HUES64 (cell line): ENCODE measurements around the gene POLE4. TPM values are rescaled to one million over a fixed set of nuclear protein-coding genes. Genes with fewer than 3 reads are reported as not detected.
A peak's percentile ranks its signal among the peaks of the same experiment; 100 is the strongest.

Experiments
- H3K27ac ChIP-seq: 2 replicates; pipeline ENCODE4 v1.7.0; 2013; ENCODE audit warnings: low read depth, low read length, inconsistent platforms
- H3K27me3 ChIP-seq: 2 replicates; pipeline ENCODE4 v1.6.1; 2013; ENCODE audit warnings: mild to moderate bottlenecking, low read length; ENCODE audit not compliant: insufficient read depth
- H3K36me3 ChIP-seq: 2 replicates; pipeline ENCODE4 v1.6.1; 2013; ENCODE audit warnings: mild to moderate bottlenecking, low read length; ENCODE audit not compliant: insufficient read depth
- H3K4me1 ChIP-seq: 2 replicates; pipeline ENCODE4 v1.6.1; 2013; ENCODE audit warnings: mild to moderate bottlenecking, low read length, moderate library complexity; ENCODE audit not compliant: insufficient read depth
- H3K4me3 ChIP-seq: 2 replicates; pipeline ENCODE4 v1.5.1; 2013; ENCODE audit warnings: mild to moderate bottlenecking, low read length, moderate library complexity
- H3K9ac ChIP-seq: 2 replicates; pipeline ENCODE4 v1.6.1; 2013; ENCODE audit warnings: mild to moderate bottlenecking, low read depth, low read length
- H3K9me3 ChIP-seq: 2 replicates; pipeline ENCODE4 v1.6.1; 2013; ENCODE audit warnings: low read depth, low read length; ENCODE audit not compliant: insufficient read depth
- WGBS: fragments of 150-250, 120-280 bp; methylation state at CpG from one replicate; pipeline ENCODE4 v1.1.7; 2013; ENCODE audit warnings: missing lambda C conversion rate; 5-methylcytosine and 5-hydroxymethylcytosine counted together
- polyA plus RNA-seq, 2 experiments: library from polyadenylated mRNA; stranded (reverse); fragments of 50-300 nt; gene quantifications; one replicate each; pipeline ENCODE4 v1.2.3, GENCODE V29; 2013

Gene POLE4, protein sequence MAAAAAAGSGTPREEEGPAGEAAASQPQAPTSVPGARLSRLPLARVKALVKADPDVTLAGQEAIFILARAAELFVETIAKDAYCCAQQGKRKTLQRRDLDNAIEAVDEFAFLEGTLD
- polyA plus RNA-seq (2013, experiment 1 of 2): 28.7 TPM
- polyA plus RNA-seq (2013, experiment 2 of 2): 24.5 TPM

GRCh38 chr2:74958274-74959105 is at the start of gene POLE4:
Gene POLE4 (plus strand): TSS chr2:74958643. CDS start chr2:74958680, 37 bp downstream.
- WGBS: 53% methylated on average over 81 of the region's 81 CpGs
- peaks cover 10% of the 10 kb centered on the region for H3K27me3 ChIP-seq
- H3K9ac ChIP-seq: peak within 1 kb of the TSS; percentile 95
- H3K4me3 ChIP-seq: peak within 1 kb of the TSS; percentile 74
- peaks cover 3% of the 10 kb centered on the region; the same call in 1 of the 2 replicates for H3K9me3 ChIP-seq
- H3K27ac ChIP-seq: peak within 1 kb of the TSS; percentile 97
- peaks cover 12% of the 10 kb centered on the region; the same call in 1 of the 2 replicates for H3K36me3 ChIP-seq
- H3K4me1 ChIP-seq: no peaks in the 10 kb centered on the region

DNA sequence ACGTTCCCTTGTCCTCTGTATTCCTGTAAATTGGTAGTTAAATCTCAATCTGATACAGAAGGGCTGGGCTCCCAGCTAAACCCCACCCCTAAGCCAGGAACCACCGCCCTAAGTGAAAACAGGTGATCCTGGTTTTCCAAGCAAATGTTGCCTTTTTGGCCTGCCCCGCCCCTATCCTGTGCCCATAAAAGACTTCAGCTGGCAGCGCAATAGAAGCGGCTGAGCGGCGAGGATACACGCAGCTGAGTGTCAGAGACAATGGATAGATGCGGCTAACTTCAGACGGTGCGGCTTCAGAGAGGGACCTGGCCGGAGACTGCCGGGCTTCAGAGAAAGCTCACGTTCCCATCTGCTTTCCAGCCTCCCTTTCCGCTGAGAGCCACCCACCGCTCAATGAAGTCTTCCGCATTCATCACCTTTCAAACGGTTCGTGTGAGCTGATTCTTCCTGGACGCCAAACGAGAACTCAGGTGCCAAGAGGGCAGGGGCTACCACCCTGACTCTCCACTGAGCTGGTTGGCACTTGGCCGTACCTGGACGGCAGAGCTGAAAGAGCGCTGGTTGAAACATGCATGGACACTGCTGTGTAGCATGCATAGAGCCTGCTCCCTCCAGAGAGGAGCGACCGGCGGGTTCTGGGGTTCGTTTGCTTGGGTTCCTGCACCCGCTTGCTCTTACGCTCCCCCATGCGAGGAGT is 49.5 kb upstream of the POLE4 start:
- peak overlapping the region; percentile 8; the same call in 1 of the 2 replicates for H3K4me3 ChIP-seq
- no peaks in the 10 kb centered on the region for H3K9me3 ChIP-seq
- 92% methylated on average over 31 of the region's 31 CpGs for WGBS
- no peak overlapping the region; the same call in 1 of the 2 replicates for H3K9ac ChIP-seq
- H3K36me3 ChIP-seq: no peaks in the 10 kb centered on the region
- H3K27ac ChIP-seq: no peak overlapping the region
- H3K27me3 ChIP-seq: no peaks in the 10 kb centered on the region
- H3K4me1 ChIP-seq: no peaks in the 10 kb centered on the region

- H3K9me3 ChIP-seq: no peaks in the 10 kb centered on the region
- H3K27me3 ChIP-seq: no peaks in the 10 kb centered on the region
- no peaks in the 10 kb centered on the region for H3K4me1 ChIP-seq
- H3K9ac ChIP-seq: no peak overlapping the region
- H3K4me3 ChIP-seq: no peak overlapping the region
- H3K36me3 ChIP-seq: no peaks in the 10 kb centered on the region
- 100% methylated on average over 1 of the region's 1 CpG for WGBS
- no peak overlapping the region for H3K27ac ChIP-seq
Measured at GRCh38 chr2:74910245-74910644, 48.2 kb upstream of the POLE4 start.

GRCh38 chr2:74911061-74911460 is 47.4 kb upstream of the POLE4 start:
- WGBS: 79% methylated on average over 3 of the region's 4 CpGs
- Histone ChIP-seq H3K27me3 (no peaks in the 10 kb centered on the region), H3K9ac (no peak overlapping the region), H3K36me3 (no peaks in the 10 kb centered on the region), H3K4me1 (no peaks in the 10 kb centered on the region), H3K9me3 (no peaks in the 10 kb centered on the region), H3K4me3 (no peak overlapping the region), H3K27ac (no peak overlapping the region)

DNA sequence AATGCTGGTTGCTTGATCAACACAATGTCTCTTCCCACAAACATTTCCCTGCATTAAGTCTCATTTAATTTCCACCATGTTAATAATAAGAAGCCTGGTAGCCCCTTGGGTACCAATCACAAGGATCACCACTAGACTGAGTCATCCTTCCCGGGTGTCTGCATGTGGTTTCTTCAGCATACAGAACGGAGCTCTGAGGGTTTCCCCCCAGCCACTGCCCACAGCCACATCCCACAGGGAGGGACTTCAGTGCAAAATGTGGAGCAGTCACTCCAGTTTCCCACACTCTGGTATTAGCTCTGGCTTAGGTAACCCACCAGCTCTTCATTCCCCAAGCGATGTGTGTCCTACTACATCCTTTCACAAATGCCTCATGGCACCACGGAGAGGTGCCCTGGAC is 42.7 kb upstream of the POLE4 start:
- H3K27ac ChIP-seq: no peak overlapping the region
- H3K27me3 ChIP-seq: no peaks in the 10 kb centered on the region; the same call in 1 of the 2 replicates
- no peaks in the 10 kb centered on the region for H3K36me3 ChIP-seq
- no peaks in the 10 kb centered on the region for H3K4me1 ChIP-seq
- H3K9ac ChIP-seq: no peak overlapping the region
- no peak overlapping the region for H3K4me3 ChIP-seq
- H3K9me3 ChIP-seq: no peaks in the 10 kb centered on the region
- WGBS: 91% methylated on average over 4 of the region's 4 CpGs

DNA sequence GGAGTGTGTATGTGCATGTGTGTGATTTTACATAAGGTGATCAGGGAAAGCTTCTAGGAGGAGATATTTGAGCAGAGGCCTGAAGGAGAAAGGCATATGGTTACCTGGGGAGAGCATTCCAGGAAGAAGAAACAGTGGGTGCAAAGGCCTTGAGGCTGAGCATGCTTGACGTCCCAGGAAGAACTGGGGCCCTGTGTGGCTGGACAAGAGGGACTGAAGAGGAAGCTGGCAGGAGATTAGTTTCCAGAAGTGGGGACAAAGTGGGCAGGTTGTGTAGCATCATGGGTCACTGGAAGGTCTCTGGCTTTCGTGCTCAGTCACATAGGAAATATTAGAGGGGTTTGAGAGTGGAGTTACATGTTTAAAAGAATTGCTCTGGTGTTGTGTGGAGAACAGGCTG is 42.0 kb upstream of the POLE4 start:
- no peak overlapping the region for H3K4me3 ChIP-seq
- no peaks in the 10 kb centered on the region; the same call in 1 of the 2 replicates for H3K27me3 ChIP-seq
- no peaks in the 10 kb centered on the region for H3K9me3 ChIP-seq
- WGBS: 90% methylated on average over 2 of the region's 2 CpGs
- H3K36me3 ChIP-seq: no peaks in the 10 kb centered on the region
- H3K9ac ChIP-seq: no peak overlapping the region
- no peak overlapping the region for H3K27ac ChIP-seq
- H3K4me1 ChIP-seq: no peaks in the 10 kb centered on the region

GRCh38 chr2:74917702-74918619 is 40.5 kb upstream of the POLE4 start:
- Histone ChIP-seq H3K9me3 (no peaks in the 10 kb centered on the region), H3K4me1 (no peaks in the 10 kb centered on the region), H3K36me3 (no peaks in the 10 kb centered on the region), H3K9ac (no peak overlapping the region), H3K4me3 (no peak overlapping the region), H3K27ac (no peak overlapping the region), H3K27me3 (no peaks in the 10 kb centered on the region; the same call in 1 of the 2 replicates)
- WGBS: 85% methylated on average over 19 of the region's 20 CpGs

DNA sequence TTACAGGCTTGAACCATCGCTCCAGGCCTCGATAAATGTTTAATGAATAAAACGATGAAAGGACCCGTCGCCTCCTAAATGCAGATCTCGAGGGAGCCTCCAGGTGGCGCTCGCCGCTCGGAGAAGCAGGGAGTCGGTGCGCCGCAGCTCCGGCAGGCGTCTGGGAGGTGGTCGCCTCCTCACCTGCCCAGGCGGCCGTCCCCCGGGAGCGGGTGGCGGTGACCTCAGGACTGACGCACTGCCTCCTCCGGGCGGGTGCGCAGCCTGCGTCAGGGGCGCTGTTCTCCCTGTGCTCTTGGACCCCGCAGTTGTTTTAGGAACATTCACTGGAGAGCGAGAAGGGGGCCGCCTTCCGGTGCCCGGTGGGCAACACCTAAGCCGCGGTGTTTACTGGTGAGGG is 38.6 kb upstream of the POLE4 start:
- H3K27ac ChIP-seq: no peak overlapping the region
- no peaks in the 10 kb centered on the region; the same call in 1 of the 2 replicates for H3K27me3 ChIP-seq
- H3K9me3 ChIP-seq: no peaks in the 10 kb centered on the region
- H3K36me3 ChIP-seq: no peaks in the 10 kb centered on the region
- H3K4me1 ChIP-seq: no peaks in the 10 kb centered on the region
- H3K4me3 ChIP-seq: peak overlapping the region; percentile 53
- 8% methylated on average over 34 of the region's 34 CpGs for WGBS
- H3K9ac ChIP-seq: no peak overlapping the region

GRCh38 chr2:74921236-74921736 is 37.2 kb upstream of the POLE4 start:
- no peak overlapping the region for H3K4me3 ChIP-seq
- H3K9ac ChIP-seq: no peak overlapping the region
- H3K36me3 ChIP-seq: no peaks in the 10 kb centered on the region
- H3K27me3 ChIP-seq: no peaks in the 10 kb centered on the region; the same call in 1 of the 2 replicates
- H3K27ac ChIP-seq: no peak overlapping the region
- 84% methylated on average over 2 of the region's 2 CpGs for WGBS
- no peaks in the 10 kb centered on the region; the same call in 1 of the 2 replicates for H3K4me1 ChIP-seq
- no peaks in the 10 kb centered on the region for H3K9me3 ChIP-seq

GRCh38 chr2:74922592-74923227 is 35.7 kb upstream of the POLE4 start:
- H3K27ac ChIP-seq: no peak overlapping the region
- no peaks in the 10 kb centered on the region; the same call in 1 of the 2 replicates for H3K4me1 ChIP-seq
- no peak overlapping the region for H3K9ac ChIP-seq
- no peaks in the 10 kb centered on the region for H3K9me3 ChIP-seq
- 88% methylated on average over 5 of the region's 5 CpGs for WGBS
- H3K4me3 ChIP-seq: no peak overlapping the region
- no peaks in the 10 kb centered on the region for H3K36me3 ChIP-seq
- H3K27me3 ChIP-seq: no peaks in the 10 kb centered on the region; the same call in 1 of the 2 replicates
